Measurements from ENCODE around the gene SLFN5. TPM values are rescaled to one million over a fixed set of nuclear protein-coding genes. Genes with fewer than 3 reads are reported as not detected.

The SLFN5 gene
- polyA plus RNA-seq, 1 donor from 2014 or later = 2.5 TPM

DNA sequence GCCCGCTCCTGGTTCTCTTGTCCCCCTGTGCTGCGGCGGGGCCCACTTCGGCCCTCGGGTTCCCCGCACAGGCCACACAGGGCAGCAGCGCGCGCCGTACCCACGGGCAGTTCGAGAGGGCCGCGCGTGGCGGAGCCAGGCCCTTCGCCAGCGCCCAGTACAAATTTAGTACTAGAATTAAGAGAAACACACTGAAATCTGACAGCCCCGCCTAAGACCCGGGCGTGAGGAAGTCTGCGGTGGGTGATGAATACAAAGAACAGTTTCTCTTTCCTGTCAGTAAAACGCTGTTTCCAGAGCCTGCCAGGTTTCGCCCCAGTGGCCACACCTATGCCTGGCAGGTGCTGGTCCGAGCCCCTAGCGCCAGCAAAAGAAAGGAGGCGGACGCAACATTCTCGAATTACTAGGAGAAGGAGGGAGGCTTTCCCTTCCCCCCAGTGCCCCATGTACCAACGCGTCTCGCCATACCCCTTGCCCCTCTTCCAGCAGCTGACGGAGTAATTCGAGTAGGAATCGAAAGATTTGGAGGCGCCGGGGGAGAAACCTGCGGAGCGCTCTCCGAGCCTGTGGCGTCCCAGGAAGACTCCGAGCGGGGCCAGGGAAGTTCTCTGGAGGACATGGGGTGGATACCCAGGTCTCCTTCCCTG is 591 bp upstream of the SLFN5 start:
- H3K27me3 ChIP-seq (ENCODE audit: insufficient read depth, low read depth, low read length) = peaks cover 15% of the 10 kb centered on the region
- H3K9ac ChIP-seq (ENCODE audit: low read length) = peak overlapping the region; percentile 73
- peak overlapping the region; percentile 70 for H2AFZ ChIP-seq (ENCODE audit: low read depth, low read length)
- H3K4me2 ChIP-seq (ENCODE audit: low read length) = peak overlapping the region; percentile 76
- no peak for TF ChIP-seq RAD21 (conservative IDR thresholded peaks at IDR 0.05)
- no peak for TF ChIP-seq EZH2 (IDR thresholded peaks at IDR 0.05; ENCODE audit: borderline replicate concordance, insufficient read depth, low read length, poor library complexity, severe bottlenecking)
- TF ChIP-seq, protein P1, sequence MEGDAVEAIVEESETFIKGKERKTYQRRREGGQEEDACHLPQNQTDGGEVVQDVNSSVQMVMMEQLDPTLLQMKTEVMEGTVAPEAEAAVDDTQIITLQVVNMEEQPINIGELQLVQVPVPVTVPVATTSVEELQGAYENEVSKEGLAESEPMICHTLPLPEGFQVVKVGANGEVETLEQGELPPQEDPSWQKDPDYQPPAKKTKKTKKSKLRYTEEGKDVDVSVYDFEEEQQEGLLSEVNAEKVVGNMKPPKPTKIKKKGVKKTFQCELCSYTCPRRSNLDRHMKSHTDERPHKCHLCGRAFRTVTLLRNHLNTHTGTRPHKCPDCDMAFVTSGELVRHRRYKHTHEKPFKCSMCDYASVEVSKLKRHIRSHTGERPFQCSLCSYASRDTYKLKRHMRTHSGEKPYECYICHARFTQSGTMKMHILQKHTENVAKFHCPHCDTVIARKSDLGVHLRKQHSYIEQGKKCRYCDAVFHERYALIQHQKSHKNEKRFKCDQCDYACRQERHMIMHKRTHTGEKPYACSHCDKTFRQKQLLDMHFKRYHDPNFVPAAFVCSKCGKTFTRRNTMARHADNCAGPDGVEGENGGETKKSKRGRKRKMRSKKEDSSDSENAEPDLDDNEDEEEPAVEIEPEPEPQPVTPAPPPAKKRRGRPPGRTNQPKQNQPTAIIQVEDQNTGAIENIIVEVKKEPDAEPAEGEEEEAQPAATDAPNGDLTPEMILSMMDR (IDR thresholded peaks at IDR 0.05; ENCODE audit: poor library complexity, severe bottlenecking) = peak; percentile 53
- TF ChIP-seq EP300 (conservative IDR thresholded peaks at IDR 0.05; ENCODE audit: poor library complexity, severe bottlenecking) = no peak
- no peak for TF ChIP-seq TAF1 (IDR thresholded peaks at IDR 0.05; ENCODE audit: low read depth)
- no peak for TF ChIP-seq POLR2AphosphoS5 (IDR thresholded peaks at IDR 0.05)
- TF ChIP-seq SMC3 (conservative IDR thresholded peaks at IDR 0.05; ENCODE audit: poor library complexity) = no peak
- H3K27ac ChIP-seq (ENCODE audit: low read length) = no peak overlapping the region
- no peaks in the 10 kb centered on the region for H3K79me2 ChIP-seq (replicated peaks; ENCODE audit: insufficient read depth, low read length)
- no peaks in the 10 kb centered on the region for H3K36me3 ChIP-seq (ENCODE audit: insufficient read depth, low read length)
- peak overlapping the region; percentile 90 for H3K4me3 ChIP-seq (ENCODE audit: low read length)
- no peaks in the 10 kb centered on the region for H3K9me3 ChIP-seq (ENCODE audit: low read length)
- H4K20me1 ChIP-seq (ENCODE audit: insufficient read depth) = no peaks in the 10 kb centered on the region
- no peaks in the 10 kb centered on the region for H3F3A ChIP-seq (ENCODE audit: insufficient read depth, low read length, poor library complexity, severe bottlenecking)
- no peaks in the 10 kb centered on the region for H3K9me2 ChIP-seq (ENCODE audit: insufficient read depth, low read length)

DNA sequence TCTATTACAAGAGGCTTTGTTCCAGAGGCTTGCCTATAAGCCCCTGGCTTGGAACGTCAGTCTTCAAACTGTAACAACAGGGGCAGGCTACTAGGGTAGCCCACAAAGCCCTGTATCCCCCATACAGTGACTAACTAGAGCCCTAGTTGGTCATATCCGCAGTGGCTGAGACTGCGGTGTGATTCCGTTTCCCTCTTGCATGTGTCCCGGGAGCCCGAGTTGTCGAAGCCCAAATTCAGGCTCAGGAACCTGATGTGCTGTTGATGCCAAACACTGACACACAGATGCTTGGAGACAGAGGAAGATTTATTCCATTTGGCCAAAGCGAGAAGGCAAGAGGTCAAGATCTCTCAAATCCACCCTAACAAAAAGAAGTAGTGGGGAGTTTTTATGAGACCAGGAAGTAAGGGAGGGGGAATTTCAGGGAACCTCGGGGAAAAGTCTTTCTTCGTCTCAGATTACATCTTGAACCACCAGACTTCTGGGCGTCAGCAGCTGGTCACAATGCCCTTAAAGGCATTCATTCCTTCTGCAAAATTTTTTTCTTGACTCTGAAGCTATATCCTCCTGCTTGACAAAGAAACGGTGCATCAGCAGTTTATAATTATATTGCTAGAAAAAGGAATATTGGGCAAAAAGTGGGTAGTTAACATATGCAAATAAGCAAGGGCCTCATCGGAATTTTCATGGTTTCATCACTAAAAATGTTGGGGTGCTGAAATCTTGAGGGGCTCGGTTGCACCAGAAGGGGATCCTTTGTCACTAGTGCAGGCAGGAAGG is 879 bp downstream of the SLFN5 start:
- Histone ChIP-seq H3K36me3 (ENCODE audit: insufficient read depth, low read length) (no peaks in the 10 kb centered on the region), H3K4me2 (ENCODE audit: low read length) (peak overlapping the region; percentile 76), H4K20me1 (ENCODE audit: insufficient read depth) (no peaks in the 10 kb centered on the region), H3K9me3 (ENCODE audit: low read length) (no peaks in the 10 kb centered on the region), H3K27ac (ENCODE audit: low read length) (peak overlapping the region; percentile 12), H3K9ac (ENCODE audit: low read length) (peak overlapping the region; percentile 73), H3K79me2 (replicated peaks; ENCODE audit: insufficient read depth, low read length) (no peaks in the 10 kb centered on the region), H2AFZ (ENCODE audit: low read depth, low read length) (peak overlapping the region; percentile 65), H3K27me3 (ENCODE audit: insufficient read depth, low read depth, low read length) (peaks cover 15% of the 10 kb centered on the region), H3K4me3 (ENCODE audit: low read length) (peak overlapping the region; percentile 90), H3F3A (ENCODE audit: insufficient read depth, low read length, poor library complexity, severe bottlenecking) (no peaks in the 10 kb centered on the region), H3K9me2 (ENCODE audit: insufficient read depth, low read length) (no peaks in the 10 kb centered on the region)
- TF ChIP-seq TAF1 (IDR thresholded peaks at IDR 0.05; ENCODE audit: low read depth) (no peak), EP300 (conservative IDR thresholded peaks at IDR 0.05; ENCODE audit: poor library complexity, severe bottlenecking) (no peak), MXI1 (conservative IDR thresholded peaks at IDR 0.05; ENCODE audit: poor library complexity, severe bottlenecking) (no peak), POLR2AphosphoS5 (IDR thresholded peaks at IDR 0.05) (no peak), EZH2 (IDR thresholded peaks at IDR 0.05; ENCODE audit: borderline replicate concordance, insufficient read depth, low read length, poor library complexity, severe bottlenecking) (no peak), RAD21 (conservative IDR thresholded peaks at IDR 0.05) (no peak), SMC3 (conservative IDR thresholded peaks at IDR 0.05; ENCODE audit: poor library complexity) (no peak)
- TF ChIP-seq, protein P1 (IDR thresholded peaks at IDR 0.05; ENCODE audit: poor library complexity, severe bottlenecking) = no peak
- TF ChIP-seq, protein P2, sequence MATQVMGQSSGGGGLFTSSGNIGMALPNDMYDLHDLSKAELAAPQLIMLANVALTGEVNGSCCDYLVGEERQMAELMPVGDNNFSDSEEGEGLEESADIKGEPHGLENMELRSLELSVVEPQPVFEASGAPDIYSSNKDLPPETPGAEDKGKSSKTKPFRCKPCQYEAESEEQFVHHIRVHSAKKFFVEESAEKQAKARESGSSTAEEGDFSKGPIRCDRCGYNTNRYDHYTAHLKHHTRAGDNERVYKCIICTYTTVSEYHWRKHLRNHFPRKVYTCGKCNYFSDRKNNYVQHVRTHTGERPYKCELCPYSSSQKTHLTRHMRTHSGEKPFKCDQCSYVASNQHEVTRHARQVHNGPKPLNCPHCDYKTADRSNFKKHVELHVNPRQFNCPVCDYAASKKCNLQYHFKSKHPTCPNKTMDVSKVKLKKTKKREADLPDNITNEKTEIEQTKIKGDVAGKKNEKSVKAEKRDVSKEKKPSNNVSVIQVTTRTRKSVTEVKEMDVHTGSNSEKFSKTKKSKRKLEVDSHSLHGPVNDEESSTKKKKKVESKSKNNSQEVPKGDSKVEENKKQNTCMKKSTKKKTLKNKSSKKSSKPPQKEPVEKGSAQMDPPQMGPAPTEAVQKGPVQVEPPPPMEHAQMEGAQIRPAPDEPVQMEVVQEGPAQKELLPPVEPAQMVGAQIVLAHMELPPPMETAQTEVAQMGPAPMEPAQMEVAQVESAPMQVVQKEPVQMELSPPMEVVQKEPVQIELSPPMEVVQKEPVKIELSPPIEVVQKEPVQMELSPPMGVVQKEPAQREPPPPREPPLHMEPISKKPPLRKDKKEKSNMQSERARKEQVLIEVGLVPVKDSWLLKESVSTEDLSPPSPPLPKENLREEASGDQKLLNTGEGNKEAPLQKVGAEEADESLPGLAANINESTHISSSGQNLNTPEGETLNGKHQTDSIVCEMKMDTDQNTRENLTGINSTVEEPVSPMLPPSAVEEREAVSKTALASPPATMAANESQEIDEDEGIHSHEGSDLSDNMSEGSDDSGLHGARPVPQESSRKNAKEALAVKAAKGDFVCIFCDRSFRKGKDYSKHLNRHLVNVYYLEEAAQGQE (IDR thresholded peaks at IDR 0.05; ENCODE audit: borderline replicate concordance) = no peak

Data from neural cell (in vitro differentiated cells).